HG03457 (cell line): ENCODE data around the gene PIGP.
"Not testable (repeated sequence)": the region's sequence is repeated elsewhere in the genome, so short reads cannot be mapped to it uniquely, and the experiment has no call there.

Source experiments
- ATAC-seq: cut with Tn5 transposase; IDR thresholded peaks from one replicate; pipeline ENCODE4 v1.9.1; 2021; ENCODE audit warnings: moderate number of reproducible peaks; ENCODE audit not compliant: unreplicated experiment

Gene PIGP

GRCh38 chr21:37045149-37045548 lies 27.7 kb downstream of the PIGP start:
- ATAC-seq, result no peak

GRCh38 chr21:37044643-37045042 lies 28.2 kb downstream of the PIGP start:
- no peak for ATAC-seq

- no peak for ATAC-seq
Observed at GRCh38 chr21:37043818-37044217, 29.1 kb downstream of the PIGP start.

- no peak for ATAC-seq
Observed at GRCh38 chr21:37041706-37042271, 31.1 kb downstream of the PIGP start.

GRCh38 chr21:37040212-37040611 lies 32.7 kb downstream of the PIGP start:
- ATAC-seq, result no peak

- no peak for ATAC-seq
Observed at GRCh38 chr21:37039411-37040075, 33.3 kb downstream of the PIGP start.

GRCh38 chr21:37036177-37036576 lies 36.7 kb downstream of the PIGP start:
- no peak for ATAC-seq

- ATAC-seq, result not testable (repeated sequence)
Observed at GRCh38 chr21:37034394-37034793, 38.5 kb downstream of the PIGP start.

- ATAC-seq, result no peak
Observed at GRCh38 chr21:37032877-37033471, 39.9 kb downstream of the PIGP start.

- ATAC-seq, result no peak
Observed at GRCh38 chr21:37032293-37032692, 40.6 kb downstream of the PIGP start.

GRCh38 chr21:37030864-37031263 lies 42.0 kb downstream of the PIGP start:
- no peak for ATAC-seq

GRCh38 chr21:37028570-37028969 lies 44.3 kb downstream of the PIGP start:
- no peak for ATAC-seq

GRCh38 chr21:37026499-37026898 lies 46.4 kb downstream of the PIGP start:
- ATAC-seq, result no peak

- no peak for ATAC-seq
Observed at GRCh38 chr21:37017951-37018679, 54.8 kb downstream of the PIGP start.
